ENCODE data around the gene AKAIN1.

AKAIN1 gene

DNA sequence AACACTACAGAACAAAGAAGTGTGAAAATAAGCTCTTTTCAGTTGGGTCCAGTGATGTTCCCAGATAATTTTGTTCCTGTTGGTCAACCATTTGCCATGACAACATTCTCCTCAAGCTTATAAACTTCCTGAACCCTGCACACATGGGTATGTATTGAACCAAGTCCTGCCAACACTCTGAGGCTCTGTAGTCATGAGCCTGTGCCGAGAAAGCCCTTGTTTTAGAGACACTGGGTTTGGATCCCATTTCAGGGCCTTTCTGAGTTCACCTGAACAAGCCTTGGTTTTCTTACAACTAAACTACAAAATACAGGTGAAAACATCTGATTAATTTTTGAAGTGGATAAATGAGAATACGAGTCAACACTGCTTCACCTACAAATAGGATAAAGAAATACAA lies 38.5 kb downstream of the AKAIN1 start:
- no peak for DNase-seq

DNA sequence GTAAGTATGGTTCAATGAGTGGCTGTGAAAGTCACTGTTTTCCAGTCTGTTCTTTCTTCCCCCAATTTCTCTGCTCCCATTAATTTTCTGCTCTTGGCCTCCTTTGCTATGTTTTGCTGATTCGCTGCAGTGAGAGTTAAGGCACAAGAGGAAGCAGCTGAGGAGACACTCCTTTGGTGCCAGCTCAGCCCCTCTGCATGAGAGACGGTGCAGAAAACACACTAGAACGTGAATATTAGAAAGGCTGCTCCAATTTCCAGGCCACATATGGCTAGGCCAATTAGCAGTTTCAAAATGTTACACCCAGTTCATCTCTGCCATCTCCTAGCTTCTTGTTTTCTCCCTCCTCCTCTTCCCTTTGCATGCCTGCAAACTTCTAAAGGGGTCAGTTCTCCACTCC lies 38.9 kb downstream of the AKAIN1 start:
- DNase-seq, result no peak

DNA sequence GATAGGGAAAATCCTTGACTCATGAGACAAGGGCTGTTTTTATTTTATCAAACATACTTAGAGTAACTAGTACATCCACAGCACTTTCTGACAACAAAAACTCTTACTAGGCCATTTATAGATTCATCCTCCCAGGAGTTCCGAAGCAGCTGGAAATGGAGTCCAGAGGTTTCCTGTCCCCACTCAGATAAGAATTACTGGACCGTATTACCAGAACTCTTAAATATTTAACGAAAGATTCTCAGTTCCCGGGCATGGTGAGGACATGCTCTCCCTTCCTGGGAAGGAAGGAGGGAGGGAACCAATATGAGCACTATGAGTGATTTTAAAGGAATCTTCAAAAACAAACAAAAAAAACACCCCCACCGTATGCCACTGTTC lies 41.2 kb downstream of the AKAIN1 start:
- no peak for DNase-seq

DNA sequence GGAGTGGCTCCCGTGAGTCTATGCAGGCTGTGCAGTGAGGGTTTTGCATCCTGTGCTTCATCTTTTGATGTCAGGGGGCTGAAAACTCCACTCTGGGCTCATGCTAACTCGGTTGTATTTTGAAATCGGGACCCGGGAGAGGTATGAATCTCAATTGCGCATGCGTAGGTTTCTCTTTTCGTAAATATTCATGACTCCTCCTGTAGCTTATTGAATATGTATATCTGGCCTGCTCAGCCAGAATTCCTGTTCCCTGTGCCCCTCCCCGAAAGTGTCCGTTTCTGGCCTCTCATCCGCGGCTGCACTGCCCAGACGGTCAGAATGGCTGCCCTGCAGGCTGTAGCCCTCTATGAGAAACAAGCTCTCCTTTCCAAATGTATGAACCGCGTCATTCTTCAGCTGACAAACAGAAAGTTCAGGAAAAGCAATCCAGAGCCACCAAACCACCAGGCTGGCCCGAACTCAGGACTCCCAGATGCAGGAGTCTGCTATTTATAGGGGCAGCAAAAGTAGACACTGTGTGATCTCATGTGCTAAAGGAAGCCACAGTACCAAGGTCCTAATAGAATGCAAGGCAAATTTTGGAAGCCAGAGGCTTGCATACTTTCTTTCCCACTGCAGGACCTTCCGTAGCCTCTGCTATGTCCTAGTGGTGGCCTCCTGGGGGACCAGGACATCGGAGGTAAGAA lies 41.7 kb downstream of the AKAIN1 start:
- no peak for DNase-seq

DNA sequence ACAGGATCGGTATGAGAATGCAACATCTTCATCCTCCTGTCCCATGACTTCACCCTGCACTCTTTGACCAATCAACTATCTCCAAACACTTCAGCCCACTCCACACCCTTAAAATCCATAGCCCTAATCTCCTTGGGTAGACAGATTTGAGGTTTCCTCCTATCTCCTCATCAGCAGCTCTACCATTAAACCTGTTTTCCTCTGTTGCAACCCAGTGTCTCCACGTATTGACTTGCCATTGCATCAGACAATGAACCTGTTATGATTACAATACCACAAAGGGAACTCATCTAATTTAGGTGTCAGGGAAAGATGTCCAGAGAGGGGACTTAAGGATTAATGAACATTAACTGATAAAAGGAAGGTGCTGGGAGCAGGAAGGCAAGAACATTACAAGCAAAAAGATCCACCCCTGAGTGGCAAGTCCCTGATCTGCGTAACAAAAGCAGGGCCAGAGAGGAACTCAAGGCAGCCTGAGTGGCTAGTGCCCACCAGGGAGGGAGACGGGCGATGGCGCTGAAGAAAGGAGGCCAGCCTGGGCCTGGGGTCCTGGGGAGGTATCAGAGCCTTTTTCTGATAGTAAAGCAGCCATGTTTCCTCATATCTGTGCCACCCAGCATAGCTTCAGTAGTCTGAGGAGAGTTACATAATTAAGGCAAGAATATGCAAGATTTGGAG lies 44.6 kb downstream of the AKAIN1 start:
- no peak for DNase-seq

DNA sequence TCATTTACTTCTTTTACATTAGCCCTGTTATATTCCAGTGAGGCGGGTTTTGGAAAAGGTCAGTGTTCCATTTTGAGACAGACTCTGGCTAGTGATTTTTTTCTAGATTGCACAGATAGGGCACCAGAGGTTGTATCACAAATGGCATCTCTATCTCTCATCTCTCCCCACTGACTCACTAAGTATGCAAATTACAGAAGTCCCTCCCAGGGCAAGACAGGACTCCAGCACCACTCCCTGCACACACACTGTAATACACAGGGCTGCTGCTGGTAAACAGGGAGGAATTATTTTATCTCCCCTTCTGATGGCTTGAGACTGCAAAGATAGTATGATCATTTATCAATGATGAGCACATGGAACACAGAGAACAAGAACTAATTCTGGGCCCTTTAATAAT lies 46.2 kb downstream of the AKAIN1 start:
- DNase-seq, result no peak

DNA sequence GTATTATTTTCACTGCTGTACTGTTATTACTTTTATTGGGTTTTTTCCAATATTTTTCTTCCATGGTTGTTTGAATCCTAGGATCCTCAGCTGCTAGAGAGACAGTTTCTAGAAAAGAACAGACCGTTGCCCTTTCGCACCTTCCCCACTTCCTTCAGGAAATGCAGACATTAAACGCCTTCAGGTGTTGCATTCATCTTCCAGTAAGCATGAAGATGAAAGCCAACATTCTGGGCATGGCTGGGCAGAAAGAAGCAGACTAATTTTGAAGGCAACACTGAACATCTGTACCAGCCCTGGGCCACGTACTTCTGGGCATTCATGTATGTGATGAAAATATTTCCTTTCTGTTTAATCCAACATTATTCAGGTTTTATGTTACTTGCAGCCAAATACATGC lies 51.0 kb downstream of the AKAIN1 start:
- no peak for DNase-seq

DNA sequence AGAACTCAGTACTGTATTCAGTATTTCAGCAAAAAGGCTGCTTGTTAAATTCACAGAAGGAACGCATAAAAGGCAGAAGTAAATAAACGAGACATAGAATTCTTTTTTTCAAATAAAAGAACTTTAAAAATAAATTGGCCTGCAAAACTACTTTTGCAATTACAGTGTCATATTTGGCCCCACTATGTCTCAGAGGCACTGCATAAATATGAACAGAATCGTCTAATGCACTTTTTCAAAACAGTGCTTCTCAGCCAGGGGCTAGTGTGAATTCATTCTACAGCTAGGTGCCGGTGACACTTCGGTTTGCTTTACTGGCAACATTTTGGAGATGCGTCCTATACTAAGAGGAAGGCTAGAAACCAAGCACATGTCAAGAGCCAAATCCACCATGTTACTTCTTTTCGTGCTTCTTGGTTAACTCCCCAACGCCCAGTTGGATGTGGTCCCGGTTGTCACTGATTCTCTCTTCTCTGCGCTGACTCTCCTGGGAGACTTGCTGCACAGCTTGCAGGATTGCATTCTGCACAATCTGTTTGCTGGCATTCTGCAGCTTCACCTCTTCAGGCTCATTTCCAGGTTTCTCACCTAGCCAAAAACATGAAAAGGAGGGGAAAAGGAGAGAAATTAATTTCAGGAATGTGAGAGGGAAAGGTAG lies 51.8 kb downstream of the AKAIN1 start:
- no peak for DNase-seq

DNA sequence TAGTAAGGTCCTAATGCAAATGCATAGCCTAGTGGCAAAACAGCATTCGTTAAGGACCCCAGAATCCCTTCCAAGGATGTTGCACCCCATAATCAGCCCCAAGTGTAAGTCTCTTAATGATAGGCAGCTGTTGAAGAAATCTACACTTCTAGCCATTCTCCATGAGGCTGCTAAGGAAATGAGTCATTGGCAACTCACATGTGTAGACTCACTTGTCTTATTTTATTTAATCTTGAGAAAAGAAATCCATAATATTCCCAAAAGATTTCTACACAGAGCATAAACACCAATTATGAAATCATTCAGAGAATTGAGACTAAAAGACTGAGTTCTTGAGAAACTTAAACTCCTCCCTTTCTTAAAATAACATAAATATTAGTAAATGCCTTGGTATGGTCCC lies 52.4 kb downstream of the AKAIN1 start:
- no peak for DNase-seq

DNA sequence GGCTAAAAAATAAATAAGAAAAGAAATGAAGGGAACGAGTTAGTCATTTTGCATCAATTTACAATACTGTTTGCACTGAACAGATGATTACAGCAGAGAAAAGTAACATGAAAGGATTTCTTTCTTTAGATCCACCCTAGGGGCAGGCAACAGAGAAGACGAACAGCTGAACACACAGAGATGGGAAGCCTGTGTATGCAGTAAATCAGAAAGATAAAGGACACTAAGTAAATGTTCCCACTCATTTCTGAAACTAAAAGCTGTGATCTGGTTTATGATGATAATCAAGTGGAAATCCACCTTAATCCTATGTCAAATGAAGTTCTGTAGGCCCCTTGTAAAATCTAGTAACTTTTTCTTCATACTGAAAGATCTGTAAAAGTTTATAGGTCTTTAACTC lies 54.2 kb downstream of the AKAIN1 start:
- no peak for DNase-seq

DNA sequence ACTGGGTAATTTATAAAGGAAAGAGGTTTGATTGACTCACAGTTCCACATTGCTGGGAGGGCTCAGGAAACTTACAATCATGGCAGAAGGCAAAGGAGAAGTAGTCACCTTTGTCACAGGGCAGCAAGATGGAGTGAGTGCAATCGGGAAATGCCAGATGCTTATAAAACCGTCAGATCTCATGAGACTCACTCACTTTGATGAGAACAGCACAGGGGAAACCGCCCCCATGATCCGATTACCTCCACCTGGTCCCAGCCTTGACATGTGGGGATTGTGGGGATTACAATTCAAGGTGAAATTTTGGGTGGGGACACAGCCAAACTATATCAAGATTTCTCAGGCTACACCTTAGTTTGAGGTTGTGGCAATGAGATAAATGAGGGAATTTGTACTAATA lies 54.9 kb downstream of the AKAIN1 start:
- DNase-seq, result no peak

DNA sequence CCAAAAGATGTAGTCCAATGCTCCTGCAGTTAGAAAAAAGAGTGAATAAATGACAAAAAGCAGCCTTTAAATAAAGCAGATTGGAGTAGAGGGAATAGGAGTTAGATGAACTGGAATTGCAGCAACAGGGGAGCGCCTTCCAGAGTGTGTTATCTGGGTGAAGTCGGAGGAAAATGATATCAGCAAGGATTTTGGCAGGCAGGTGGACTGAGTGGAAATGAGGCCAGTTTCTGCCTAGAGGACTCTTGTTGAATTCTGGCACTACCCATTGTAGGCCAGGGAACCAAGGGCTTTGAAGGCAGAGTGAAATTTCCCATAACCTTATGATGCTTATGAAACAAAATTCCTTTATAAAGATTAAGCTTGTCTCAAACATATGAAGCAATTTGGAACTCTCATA lies 59.8 kb downstream of the AKAIN1 start:
- no peak for DNase-seq

DNA sequence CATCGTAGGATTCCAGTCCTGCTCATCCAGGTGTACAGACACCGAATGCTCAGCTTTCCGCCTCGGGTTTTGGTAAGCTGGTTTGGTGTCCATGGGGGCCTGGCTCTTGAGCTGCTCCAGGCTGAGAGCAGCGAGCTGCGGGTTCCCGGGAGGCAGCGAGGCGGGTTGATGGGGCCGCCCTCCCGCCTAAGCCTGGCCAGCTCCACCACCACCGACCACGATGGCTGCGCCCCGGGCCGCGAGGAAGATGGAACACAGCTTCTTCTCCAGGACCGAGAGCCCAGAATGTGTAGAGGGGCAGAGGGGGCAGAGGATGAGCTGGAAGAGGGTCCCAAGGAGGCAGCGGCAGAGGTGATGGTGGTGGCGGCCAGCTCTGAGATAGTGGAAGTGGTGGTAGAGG lies 64.1 kb downstream of the AKAIN1 start:
- no peak for DNase-seq

DNA sequence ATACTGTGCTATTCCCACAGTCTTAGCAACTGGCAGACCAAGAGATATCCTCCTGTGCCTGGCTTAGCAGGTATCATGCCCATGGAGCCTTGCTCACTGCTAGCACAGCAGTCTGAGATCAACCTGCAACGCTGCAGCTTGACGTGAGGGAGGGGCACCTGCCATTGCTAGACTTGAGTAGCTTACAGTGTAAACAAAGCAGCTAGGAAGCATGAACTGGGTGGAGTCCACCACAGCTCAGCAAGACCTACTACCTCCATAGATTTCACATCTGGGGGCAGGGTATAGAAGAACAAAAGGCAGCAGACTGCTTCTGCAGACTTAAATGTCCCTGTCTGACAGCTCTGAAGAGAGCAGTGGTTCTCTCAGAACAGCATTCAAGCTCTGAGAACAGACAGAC lies 74.8 kb downstream of the AKAIN1 start:
- no peak for DNase-seq

DNA sequence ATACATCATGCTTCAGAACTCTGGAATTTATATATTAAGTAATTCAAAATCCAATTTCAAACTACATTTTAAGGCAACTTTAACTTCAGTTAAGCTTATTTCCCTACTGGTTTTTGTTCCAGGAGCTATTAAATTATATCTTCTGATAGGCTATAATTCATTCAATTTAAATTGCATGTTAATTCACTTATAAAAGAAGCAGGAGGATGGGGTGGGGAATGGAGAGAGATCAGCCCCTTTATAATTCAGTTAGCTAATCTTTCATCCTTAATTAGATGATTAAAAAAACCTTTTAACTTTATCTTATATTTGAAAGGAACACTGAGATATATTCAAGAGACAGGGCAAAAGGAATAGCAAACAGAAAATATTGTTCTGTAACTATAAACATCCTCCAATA lies 86.8 kb downstream of the AKAIN1 start:
- DNase-seq, result no peak

DNA sequence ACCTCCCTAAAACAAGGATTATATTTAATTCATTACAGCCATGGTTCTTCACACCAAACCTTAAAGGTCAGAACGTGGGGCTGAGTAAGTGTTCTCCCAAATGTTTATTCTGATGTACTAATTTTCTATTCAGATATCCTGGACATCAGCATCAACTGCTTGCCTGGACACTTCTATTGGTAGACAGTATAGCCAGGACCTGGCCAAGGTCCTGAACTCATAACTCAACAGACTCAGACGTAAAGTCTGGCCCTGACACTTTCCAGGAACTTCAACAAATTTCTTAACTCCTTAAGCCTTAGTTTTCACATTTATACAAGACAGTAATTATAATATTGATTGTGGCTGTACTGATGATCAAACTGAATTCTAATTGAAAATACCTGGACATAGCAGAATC lies 89.1 kb downstream of the AKAIN1 start:
- no peak for DNase-seq

DNA sequence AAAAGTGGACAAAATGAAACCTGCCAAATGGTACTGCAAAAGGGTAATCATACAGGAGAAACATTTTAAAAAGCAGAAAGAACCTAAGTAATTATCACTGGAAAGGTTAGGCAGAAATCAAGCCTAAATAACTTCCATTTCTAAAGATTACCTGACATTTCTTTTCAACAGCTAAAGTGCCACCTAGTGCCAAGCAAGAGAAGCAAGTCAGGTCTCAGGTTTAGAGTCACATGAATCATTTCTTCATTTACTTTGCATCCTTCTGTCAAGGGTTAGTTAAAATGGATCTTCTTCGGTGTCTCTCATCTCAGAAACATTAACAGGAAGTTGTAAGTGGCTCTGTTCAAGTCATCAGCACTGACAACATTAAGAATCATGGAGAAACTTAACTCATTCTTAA lies 90.3 kb downstream of the AKAIN1 start:
- no peak for DNase-seq

DNA sequence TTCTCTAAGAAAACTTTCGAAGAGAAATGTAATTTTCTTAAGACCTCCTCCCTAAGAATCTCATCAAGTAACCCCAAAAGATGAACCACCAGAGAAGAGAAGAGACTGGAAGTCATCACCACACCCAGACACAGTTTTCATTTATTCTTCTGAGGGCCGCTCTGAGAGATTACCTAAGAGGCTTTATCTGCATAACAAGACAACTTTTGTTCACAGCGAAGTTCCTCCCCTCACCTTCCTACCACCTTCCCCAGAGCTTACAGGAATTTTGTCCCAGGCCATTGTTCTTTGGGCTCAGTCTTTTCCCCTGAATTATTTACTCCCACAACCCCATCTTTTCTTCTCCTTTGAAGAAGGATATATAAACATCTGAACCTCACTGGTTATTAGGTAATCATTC lies 92.8 kb downstream of the AKAIN1 start:
- no peak for DNase-seq

DNA sequence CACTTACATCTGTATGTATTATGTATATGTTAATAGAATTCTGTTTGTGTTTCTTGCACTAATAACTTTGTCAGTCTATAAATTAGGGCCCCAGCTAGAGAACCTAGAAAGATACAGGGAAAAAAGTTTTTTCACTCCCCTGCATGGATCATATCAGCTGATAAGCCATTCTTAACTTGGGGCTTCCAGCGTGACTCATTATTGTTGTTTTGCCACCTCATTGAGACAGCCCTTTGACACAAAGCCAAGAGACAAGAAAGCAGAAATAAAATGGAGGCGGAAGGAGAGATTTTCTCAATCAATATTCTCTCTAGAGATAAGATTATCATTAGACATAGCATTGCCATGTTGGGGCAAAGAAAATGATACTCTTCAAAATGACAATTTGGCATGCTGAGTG lies 93.4 kb downstream of the AKAIN1 start:
- DNase-seq, result no peak

DNA sequence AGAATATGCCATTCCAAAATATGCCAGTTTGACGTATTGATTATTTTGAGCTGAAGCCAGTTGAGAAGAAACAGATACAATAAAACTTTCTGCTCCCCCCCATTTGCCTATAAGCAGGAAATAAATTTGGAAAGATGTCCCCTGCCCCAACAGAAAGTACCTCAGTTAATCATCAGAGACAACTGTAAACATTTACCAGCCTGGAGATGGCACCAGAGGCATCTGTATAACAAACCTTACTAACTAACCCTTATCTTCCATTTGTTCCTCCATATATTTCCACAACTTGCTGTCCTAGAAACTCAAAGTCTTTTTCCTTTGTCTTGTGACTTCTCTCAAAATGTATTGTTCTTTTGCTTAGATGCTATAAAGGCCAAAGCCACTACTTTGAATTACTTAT lies 93.8 kb downstream of the AKAIN1 start:
- DNase-seq, result no peak

DNA sequence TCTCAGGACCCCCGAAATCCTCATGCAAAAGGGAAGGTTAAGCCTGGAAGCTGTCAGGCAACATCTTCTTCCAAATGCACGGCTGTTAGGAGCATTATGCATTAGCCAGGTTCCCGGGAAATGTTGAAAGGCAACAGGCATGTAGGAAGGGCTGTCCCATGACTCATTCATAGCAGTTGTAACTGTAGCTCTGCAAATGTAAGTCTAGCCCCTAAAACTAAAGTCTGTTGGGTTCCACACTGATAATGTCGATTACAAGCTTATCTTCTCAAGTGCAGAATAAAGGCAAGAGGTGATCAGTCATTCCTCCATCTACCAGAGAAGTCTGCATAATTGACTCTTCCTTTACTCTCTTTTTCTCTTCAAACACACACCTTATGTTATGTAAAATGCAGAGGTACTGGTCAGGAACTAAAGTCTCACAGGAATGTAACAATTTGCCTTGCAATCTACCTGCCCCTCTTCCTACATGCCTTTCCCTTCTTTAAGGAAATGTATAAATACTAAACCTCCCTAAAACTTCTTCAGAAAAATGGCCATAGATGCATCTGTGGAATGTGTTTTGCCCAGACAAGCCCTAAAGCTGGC lies 99.8 kb downstream of the AKAIN1 start:
- no peak for DNase-seq

DNA sequence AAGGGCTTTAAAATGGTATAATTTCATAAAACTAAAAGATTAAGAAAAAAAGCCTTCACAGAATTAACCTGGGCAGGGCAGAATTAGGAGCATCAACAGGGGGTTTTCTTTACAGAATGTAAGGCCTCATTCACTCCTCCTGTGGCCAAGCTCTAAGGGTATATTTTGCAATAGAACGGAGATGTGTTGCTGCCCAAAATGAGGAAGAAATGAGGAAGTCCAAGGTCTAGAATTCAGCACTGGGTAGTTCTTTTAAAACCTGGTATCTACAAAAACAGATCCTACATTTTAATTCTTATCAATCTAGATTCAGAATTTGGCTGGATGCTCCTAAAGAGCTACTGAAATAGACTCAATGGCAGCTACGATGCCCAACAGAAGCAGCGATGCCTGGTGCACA lies 101.8 kb downstream of the AKAIN1 start:
- DNase-seq, result no peak

DNA sequence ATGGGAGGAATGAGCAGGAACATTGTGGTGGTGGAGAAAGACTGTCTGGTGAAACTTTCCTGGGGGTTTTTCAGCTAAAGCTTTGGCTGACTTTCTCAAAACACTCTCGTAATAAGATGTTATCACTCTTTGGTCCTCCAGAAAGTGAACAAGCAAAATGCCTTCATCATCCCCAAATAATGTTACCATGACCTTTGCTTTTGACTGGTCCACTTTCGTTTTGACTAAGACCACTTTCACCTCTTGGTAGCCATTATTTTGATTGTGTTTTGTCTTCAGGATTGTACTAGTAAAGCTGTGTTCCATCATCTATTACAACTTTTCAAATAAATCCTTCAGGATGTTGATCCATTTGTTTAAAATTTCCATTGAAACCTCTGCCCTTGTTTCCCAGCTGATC lies 103.2 kb downstream of the AKAIN1 start:
- DNase-seq, result no peak

Data from SW 1271 (cell line).